KOPT-K1 (cell line): ENCODE results near the gene FGF14.

Experiments used
- H3K27ac ChIP-seq: fragments of 200-600 bp; sonication (generic); 2 replicates; pipeline ENCODE4 v1.5.1; 2016; ENCODE audit warnings: antibody characterized with exemption, mild to moderate bottlenecking, low read depth, low read length; ENCODE audit not compliant: poor library complexity, severe bottlenecking
- H3K36me3 ChIP-seq: fragments of 200-600 bp; sonication (generic); 2 replicates; pipeline ENCODE4 v1.5.1; 2017; ENCODE audit warnings: antibody characterized with exemption, mild to moderate bottlenecking, low read length, moderate library complexity; ENCODE audit not compliant: insufficient read depth
- H3K9me3 ChIP-seq: fragments of 200-600 bp; sonication (generic); 2 replicates; pipeline ENCODE4 v1.5.1; 2017; ENCODE audit warnings: antibody characterized with exemption, low read length, mild to moderate bottlenecking; ENCODE audit not compliant: insufficient read depth, poor library complexity, severe bottlenecking

The FGF14 gene

GRCh38 chr13:101763191-101763590, 638.7 kb downstream of the FGF14 start:
- Histone ChIP-seq H3K36me3 (no peaks in the 10 kb centered on the region), H3K27ac (no peak overlapping the region), H3K9me3 (no peaks in the 10 kb centered on the region)

- no peaks in the 10 kb centered on the region for H3K36me3 ChIP-seq
- H3K27ac ChIP-seq: no peak overlapping the region
- H3K9me3 ChIP-seq: no peaks in the 10 kb centered on the region
These were observed 644.3 kb downstream of the FGF14 start for GRCh38 chr13:101757446-101758039.

- no peaks in the 10 kb centered on the region for H3K9me3 ChIP-seq
- no peak overlapping the region for H3K27ac ChIP-seq
- H3K36me3 ChIP-seq: no peaks in the 10 kb centered on the region
These were observed 646.5 kb downstream of the FGF14 start for GRCh38 chr13:101755228-101755887.

- Histone ChIP-seq H3K27ac (no peak overlapping the region), H3K36me3 (no peaks in the 10 kb centered on the region), H3K9me3 (no peaks in the 10 kb centered on the region)
These were observed 649.4 kb downstream of the FGF14 start for GRCh38 chr13:101752432-101752831.

GRCh38 chr13:101751488-101751887, 650.4 kb downstream of the FGF14 start:
- no peaks in the 10 kb centered on the region for H3K9me3 ChIP-seq
- H3K36me3 ChIP-seq: no peaks in the 10 kb centered on the region
- H3K27ac ChIP-seq: no peak overlapping the region

- no peaks in the 10 kb centered on the region for H3K9me3 ChIP-seq
- no peak overlapping the region for H3K27ac ChIP-seq
- H3K36me3 ChIP-seq: no peaks in the 10 kb centered on the region
These were observed 652.3 kb downstream of the FGF14 start for GRCh38 chr13:101749584-101749983.

GRCh38 chr13:101747039-101747438, 654.8 kb downstream of the FGF14 start:
- Histone ChIP-seq H3K36me3 (no peaks in the 10 kb centered on the region), H3K9me3 (no peaks in the 10 kb centered on the region), H3K27ac (no peak overlapping the region)

DNA sequence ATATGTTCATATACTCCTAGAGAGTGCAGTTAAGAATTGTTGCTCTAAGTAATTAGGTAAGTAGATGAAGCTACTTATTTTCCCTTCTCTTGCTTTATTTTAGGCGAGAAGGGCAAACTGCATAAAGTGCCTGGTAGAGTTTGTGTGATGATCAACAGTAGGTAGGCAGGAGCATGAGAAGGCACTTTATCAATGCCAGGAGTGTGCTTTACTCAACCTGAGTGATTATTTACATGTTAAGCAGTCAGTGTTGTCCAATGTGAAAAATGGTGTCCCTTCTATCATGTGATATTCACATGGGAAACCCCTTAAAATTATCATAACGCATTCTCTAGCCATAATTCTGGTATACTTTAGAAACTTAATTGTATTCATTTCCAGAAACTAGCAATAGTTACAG, 655.3 kb downstream of the FGF14 start:
- Histone ChIP-seq H3K9me3 (no peaks in the 10 kb centered on the region), H3K27ac (no peak overlapping the region), H3K36me3 (no peaks in the 10 kb centered on the region)

DNA sequence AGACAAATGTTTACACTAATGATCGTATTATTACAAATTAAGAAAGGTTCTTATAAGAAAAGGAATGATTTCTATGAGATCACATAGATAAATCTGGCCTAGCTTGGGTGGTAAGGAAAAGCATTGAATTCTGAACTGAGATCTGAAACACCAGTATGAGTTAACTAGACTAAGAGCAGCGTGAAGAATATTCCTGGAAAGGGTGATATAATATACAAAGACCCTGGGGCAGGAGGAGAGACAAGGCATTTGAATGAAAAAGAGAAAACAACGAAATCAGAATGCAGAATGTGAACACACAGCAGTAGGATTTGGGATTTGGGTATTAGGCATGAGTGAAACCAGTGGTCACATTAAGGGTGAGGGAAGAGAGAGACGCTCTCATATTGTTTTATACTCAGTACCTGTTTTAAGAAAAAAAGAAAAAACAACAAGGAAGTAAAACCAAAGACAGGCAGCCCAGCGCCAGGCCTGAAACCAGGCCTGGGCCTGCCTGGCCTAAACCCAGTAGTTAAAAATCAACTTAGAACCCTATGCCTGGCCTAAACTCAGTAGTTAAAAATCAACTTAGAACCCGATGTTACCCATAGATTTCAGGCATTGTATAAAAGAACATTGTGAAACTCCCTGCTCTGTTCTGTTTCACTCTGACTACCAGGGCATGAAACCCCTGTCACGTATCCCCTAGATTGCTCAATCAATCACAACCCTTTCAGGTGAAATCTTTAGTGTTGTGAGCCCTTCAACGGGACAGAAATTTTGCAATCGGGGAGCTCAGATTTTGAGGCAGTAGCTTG, 662.3 kb downstream of the FGF14 start:
- Histone ChIP-seq H3K9me3 (no peaks in the 10 kb centered on the region), H3K36me3 (no peaks in the 10 kb centered on the region), H3K27ac (no peak overlapping the region)

GRCh38 chr13:101738336-101738735, 663.5 kb downstream of the FGF14 start:
- Histone ChIP-seq H3K27ac (no peak overlapping the region), H3K9me3 (no peaks in the 10 kb centered on the region)

GRCh38 chr13:101736566-101736965, 665.3 kb downstream of the FGF14 start:
- Histone ChIP-seq H3K27ac (no peak overlapping the region), H3K36me3 (no peaks in the 10 kb centered on the region), H3K9me3 (no peaks in the 10 kb centered on the region)

More at GRCh38 chr13:101738336-101738735, 663.5 kb downstream of the FGF14 start:
- no peaks in the 10 kb centered on the region for H3K36me3 ChIP-seq

DNA sequence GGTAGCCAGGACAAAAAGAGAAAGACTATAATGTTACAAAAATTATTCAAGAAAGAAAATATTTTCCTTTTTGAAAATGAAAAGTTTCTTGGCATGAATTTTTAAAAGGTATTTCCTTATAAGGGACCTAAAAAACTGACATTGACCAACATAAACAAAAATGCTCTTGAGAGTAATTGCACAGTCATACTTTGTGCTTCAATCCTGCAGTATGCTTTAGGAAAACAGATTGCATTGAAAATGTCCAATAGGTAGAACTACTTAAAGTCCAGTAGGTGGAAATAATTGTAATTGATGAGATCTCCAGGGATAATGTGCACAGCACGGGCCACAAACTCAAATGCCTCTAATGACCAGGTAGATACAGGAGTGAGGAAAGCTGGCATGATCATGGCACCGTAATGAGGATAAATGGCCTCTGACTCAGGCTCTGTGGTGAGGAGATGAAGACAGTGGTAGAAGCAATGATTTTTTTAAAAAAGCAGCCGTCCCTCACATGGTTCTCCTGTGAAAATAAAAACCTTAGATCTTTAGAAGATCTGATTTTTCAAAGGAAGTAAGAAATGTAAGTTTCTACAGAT, 671.3 kb downstream of the FGF14 start:
- H3K27ac ChIP-seq: no peak overlapping the region

DNA sequence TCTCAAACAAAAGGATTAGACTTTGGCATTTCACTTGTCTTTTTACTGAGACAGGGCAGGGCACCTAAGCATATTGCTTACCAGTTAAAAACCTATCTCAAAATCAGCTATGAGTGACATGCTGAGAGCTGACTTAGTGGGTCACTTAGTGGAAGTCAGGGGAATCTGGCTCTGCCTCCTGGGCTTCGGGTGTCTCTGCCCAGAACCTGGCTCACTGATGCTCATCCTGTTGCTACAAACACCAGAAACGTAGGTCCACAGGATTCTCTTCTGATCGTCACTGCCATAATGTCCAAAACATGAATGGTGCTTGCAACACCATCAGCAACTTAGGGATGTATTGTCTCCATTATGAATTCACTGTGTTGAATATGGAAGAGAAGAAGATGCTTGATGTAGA, 673.2 kb downstream of the FGF14 start:
- H3K36me3 ChIP-seq: no peaks in the 10 kb centered on the region
- H3K9me3 ChIP-seq: no peaks in the 10 kb centered on the region
- H3K27ac ChIP-seq: no peak overlapping the region

More for the DNA sequence above, 671.3 kb downstream of the FGF14 start:
- no peaks in the 10 kb centered on the region for H3K9me3 ChIP-seq
- H3K36me3 ChIP-seq: no peaks in the 10 kb centered on the region

DNA sequence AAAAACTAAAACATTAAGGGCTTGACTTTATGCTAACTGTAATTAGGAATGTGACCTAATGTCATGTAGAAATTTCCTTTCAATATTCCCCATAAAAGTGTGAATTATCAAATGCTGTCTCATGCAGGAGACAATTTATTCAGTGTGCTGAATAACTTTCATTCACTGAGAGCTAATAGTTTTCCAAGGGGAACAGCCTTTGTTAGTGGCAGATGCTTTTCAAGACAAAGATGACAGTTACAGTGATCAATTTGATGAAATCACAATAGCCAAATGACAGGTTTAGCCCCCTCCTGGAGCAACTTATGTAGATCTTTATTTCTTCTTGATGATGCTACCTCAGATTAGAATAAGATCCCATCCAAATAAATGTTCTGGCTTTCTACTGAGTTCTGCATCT, 673.8 kb downstream of the FGF14 start:
- H3K27ac ChIP-seq: no peak overlapping the region
- H3K36me3 ChIP-seq: no peaks in the 10 kb centered on the region
- no peaks in the 10 kb centered on the region for H3K9me3 ChIP-seq

GRCh38 chr13:101727118-101727517, 674.7 kb downstream of the FGF14 start:
- Histone ChIP-seq H3K36me3 (no peaks in the 10 kb centered on the region), H3K9me3 (no peaks in the 10 kb centered on the region), H3K27ac (no peak overlapping the region)
